Large intestine (tissue), 3 donors: ENCODE results near the gene SAP30L. TPM values are rescaled to one million over a fixed set of nuclear protein-coding genes. Genes with fewer than 3 reads are reported as not detected.

Experiments
- DNase-seq, 2 donors: peaks; one replicate each; pipeline versions ENCODE4 v3.0.0 to v3.0.0-alpha.2; 2013
- H3K27ac ChIP-seq: one replicate; pipeline ENCODE4 v1.5.1; 2013; ENCODE audit warnings: low read length
- H3K27me3 ChIP-seq: 2 replicates; pipeline ENCODE4 v1.6.1; 2013; ENCODE audit warnings: low read length; ENCODE audit not compliant: control insufficient read depth, insufficient read depth
- H3K36me3 ChIP-seq: 2 replicates; pipeline ENCODE4 v1.6.1; 2013; ENCODE audit warnings: low read length; ENCODE audit not compliant: control insufficient read depth, insufficient read depth
- H3K4me1 ChIP-seq: one replicate; pipeline ENCODE4 v1.6.1; 2013; ENCODE audit warnings: low read length; ENCODE audit not compliant: control insufficient read depth, insufficient read depth
- H3K4me3 ChIP-seq: one replicate; pipeline ENCODE4 v1.5.1; 2013; ENCODE audit warnings: low read length
- H3K9me3 ChIP-seq: one replicate; pipeline ENCODE4 v1.6.1; 2013; ENCODE audit warnings: mild to moderate bottlenecking, low read depth, low read length, moderate library complexity; ENCODE audit not compliant: control insufficient read depth
- WGBS: methylation state at CpG from one replicate; pipeline ENCODE4 v1.1.5; 2013; ENCODE audit warnings: low lambda C conversion rate; ENCODE audit not compliant: insufficient coverage; 5-methylcytosine and 5-hydroxymethylcytosine counted together
- polyA plus RNA-seq: library from polyadenylated mRNA; unstranded; fragments of 120-200 nt; gene quantifications from one replicate; pipeline ENCODE4 v1.2.1, GENCODE V29; 2013

The SAP30L gene
- polyA plus RNA-seq, 1 donor, result 39.2 TPM

- Histone ChIP-seq H3K4me1 (peaks cover 4% of the 10 kb centered on the region), H3K9me3 (no peaks in the 10 kb centered on the region), H3K27ac (no peak overlapping the region), H3K27me3 (no peaks in the 10 kb centered on the region), H3K4me3 (no peak overlapping the region), H3K36me3 (peaks cover 28% of the 10 kb centered on the region)
- WGBS, result no CpG with 5 or more reads among the region's 9 CpGs
- no peak for DNase-seq
Observed at GRCh38 chr5:154412925-154413324, 32.9 kb upstream of the SAP30L start.

- Histone ChIP-seq H3K9me3 (no peaks in the 10 kb centered on the region), H3K4me3 (no peak overlapping the region), H3K27ac (no peak overlapping the region), H3K4me1 (peaks cover 4% of the 10 kb centered on the region), H3K36me3 (peaks cover 34% of the 10 kb centered on the region), H3K27me3 (no peaks in the 10 kb centered on the region)
- no peak for DNase-seq
- WGBS, result no CpG with 5 or more reads among the region's 6 CpGs
Observed at GRCh38 chr5:154415114-154415513, 30.7 kb upstream of the SAP30L start.

- no peaks in the 10 kb centered on the region for H3K27me3 ChIP-seq
- no peak overlapping the region for H3K27ac ChIP-seq
- peaks cover 21% of the 10 kb centered on the region for H3K36me3 ChIP-seq
- H3K4me1 ChIP-seq, result peaks cover 4% of the 10 kb centered on the region
- no peak overlapping the region for H3K4me3 ChIP-seq
- no CpG with 5 or more reads among the region's 5 CpGs for WGBS
- no peak for DNase-seq
- no peaks in the 10 kb centered on the region for H3K9me3 ChIP-seq
Observed at GRCh38 chr5:154418344-154418820, 27.4 kb upstream of the SAP30L start.

GRCh38 chr5:154419236-154419635 is 26.6 kb upstream of the SAP30L start:
- Histone ChIP-seq H3K4me1 (peaks cover 4% of the 10 kb centered on the region), H3K4me3 (no peak overlapping the region), H3K27ac (no peak overlapping the region), H3K27me3 (no peaks in the 10 kb centered on the region), H3K9me3 (no peaks in the 10 kb centered on the region), H3K36me3 (peaks cover 20% of the 10 kb centered on the region)
- no peak for DNase-seq
- no CpG with 5 or more reads among the region's 7 CpGs for WGBS

- no CpG with 5 or more reads among the region's 1 CpG for WGBS
- DNase-seq, result no peak
Observed at GRCh38 chr5:154421868-154422267, 23.9 kb upstream of the SAP30L start.

GRCh38 chr5:154422298-154422697 is 23.5 kb upstream of the SAP30L start:
- H3K27ac ChIP-seq, result no peak overlapping the region
- peaks cover 12% of the 10 kb centered on the region for H3K36me3 ChIP-seq
- no peaks in the 10 kb centered on the region for H3K27me3 ChIP-seq
- no peaks in the 10 kb centered on the region for H3K9me3 ChIP-seq
- DNase-seq, result no peak
- H3K4me3 ChIP-seq, result no peak overlapping the region
- peaks cover 4% of the 10 kb centered on the region for H3K4me1 ChIP-seq
- 88% methylated on average over 1 of the region's 2 CpGs for WGBS

More at GRCh38 chr5:154421868-154422267, 23.9 kb upstream of the SAP30L start:
- Histone ChIP-seq H3K4me3 (no peak overlapping the region), H3K9me3 (no peaks in the 10 kb centered on the region), H3K27ac (no peak overlapping the region), H3K27me3 (no peaks in the 10 kb centered on the region), H3K36me3 (peaks cover 12% of the 10 kb centered on the region), H3K4me1 (peaks cover 4% of the 10 kb centered on the region)

- Histone ChIP-seq H3K27ac (no peak overlapping the region), H3K4me1 (no peaks in the 10 kb centered on the region), H3K4me3 (no peak overlapping the region), H3K27me3 (no peaks in the 10 kb centered on the region), H3K36me3 (no peaks in the 10 kb centered on the region), H3K9me3 (no peaks in the 10 kb centered on the region)
- 80% methylated on average over 1 of the region's 3 CpGs for WGBS
- no peak for DNase-seq
Observed at GRCh38 chr5:154428208-154428607, 17.6 kb upstream of the SAP30L start.

- Histone ChIP-seq H3K4me1 (no peaks in the 10 kb centered on the region), H3K9me3 (no peaks in the 10 kb centered on the region), H3K27ac (no peak overlapping the region), H3K4me3 (no peak overlapping the region), H3K27me3 (no peaks in the 10 kb centered on the region), H3K36me3 (no peaks in the 10 kb centered on the region)
- no CpG with 5 or more reads among the region's 1 CpG for WGBS
- no peak for DNase-seq
Observed at GRCh38 chr5:154429341-154429740, 16.5 kb upstream of the SAP30L start.

- Histone ChIP-seq H3K36me3 (peaks cover 2% of the 10 kb centered on the region), H3K27ac (no peak overlapping the region), H3K4me1 (no peaks in the 10 kb centered on the region), H3K9me3 (no peaks in the 10 kb centered on the region), H3K27me3 (no peaks in the 10 kb centered on the region), H3K4me3 (no peak overlapping the region)
- WGBS, result no CpG with 5 or more reads among the region's 4 CpGs
- no peak for DNase-seq
Observed at GRCh38 chr5:154430466-154430865, 15.3 kb upstream of the SAP30L start.

- Histone ChIP-seq H3K27ac (no peak overlapping the region), H3K4me3 (no peak overlapping the region), H3K36me3 (peaks cover 5% of the 10 kb centered on the region), H3K4me1 (no peaks in the 10 kb centered on the region), H3K27me3 (no peaks in the 10 kb centered on the region), H3K9me3 (no peaks in the 10 kb centered on the region)
- no peak for DNase-seq
- WGBS, result 88% methylated on average over 1 of the region's 4 CpGs
Observed at GRCh38 chr5:154430961-154431630, 14.7 kb upstream of the SAP30L start.

GRCh38 chr5:154435226-154435625 is 10.6 kb upstream of the SAP30L start:
- Histone ChIP-seq H3K4me1 (no peaks in the 10 kb centered on the region), H3K27ac (no peak overlapping the region), H3K36me3 (peaks cover 25% of the 10 kb centered on the region), H3K27me3 (no peaks in the 10 kb centered on the region), H3K4me3 (no peak overlapping the region), H3K9me3 (no peaks in the 10 kb centered on the region)
- WGBS, result no CpG with 5 or more reads among the region's 3 CpGs
- no peak for DNase-seq
